Urothelium cell line (cell line): ENCODE data around the gene BCKDHB.
"Not testable (repeated sequence)": the region's sequence is repeated elsewhere in the genome, so short reads cannot be mapped to it uniquely, and the experiment has no call there.

ENCODE experiments used
- DNase-seq: peaks from one replicate; pipeline ENCODE4 v3.0.0; 2011; ENCODE audit warnings: low spot score, mixed read lengths
- FAIRE-seq: peaks from 2 replicates; lab custom pipeline; 2011; peaks lifted over from hg19 to GRCh38; lab: Jason Lieb, UNC

BCKDHB gene

DNA sequence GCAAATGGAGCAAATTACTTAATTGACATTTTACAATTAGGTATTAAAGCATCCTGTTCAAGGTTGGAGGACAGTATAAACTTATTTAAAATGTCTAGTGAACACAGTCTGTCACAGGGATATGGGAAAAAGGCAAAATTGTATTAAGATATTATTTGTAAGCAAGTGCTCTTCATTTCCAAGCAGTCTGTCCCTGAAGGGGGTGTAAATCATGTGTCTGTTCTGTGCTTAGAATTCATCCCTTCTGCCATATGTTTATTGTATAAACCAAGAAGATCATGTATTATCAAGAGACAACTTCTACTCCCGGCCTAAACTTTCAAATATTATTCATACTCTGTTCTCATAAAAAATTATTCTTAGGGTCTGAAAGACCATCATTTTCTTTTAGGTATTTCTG is 144.8 kb downstream of the BCKDHB start:
- DNase-seq (no peak), FAIRE-seq (no peak)

- DNase-seq (no peak), FAIRE-seq (no peak)
Measured at GRCh38 chr6:80254716-80255115, 148.2 kb downstream of the BCKDHB start.

DNA sequence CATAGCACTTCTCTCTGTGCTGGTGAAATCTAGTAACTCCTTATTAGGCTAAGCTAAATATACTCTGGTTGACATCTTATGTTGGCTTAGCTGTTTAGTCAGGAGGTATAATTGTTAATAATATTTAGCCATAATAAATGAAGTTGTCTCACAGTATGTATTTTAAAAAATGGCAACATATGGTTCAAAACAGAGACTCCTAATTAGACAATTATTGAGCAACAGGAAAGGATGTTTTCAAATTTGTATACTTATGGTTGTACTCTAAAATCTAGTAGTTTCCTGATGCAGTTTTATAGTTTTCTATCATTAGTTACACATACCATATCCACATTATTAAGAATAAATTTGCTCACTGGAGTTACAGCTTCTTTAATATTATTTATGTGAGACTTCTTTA is 150.2 kb downstream of the BCKDHB start:
- no peak for FAIRE-seq
- no peak for DNase-seq

DNA sequence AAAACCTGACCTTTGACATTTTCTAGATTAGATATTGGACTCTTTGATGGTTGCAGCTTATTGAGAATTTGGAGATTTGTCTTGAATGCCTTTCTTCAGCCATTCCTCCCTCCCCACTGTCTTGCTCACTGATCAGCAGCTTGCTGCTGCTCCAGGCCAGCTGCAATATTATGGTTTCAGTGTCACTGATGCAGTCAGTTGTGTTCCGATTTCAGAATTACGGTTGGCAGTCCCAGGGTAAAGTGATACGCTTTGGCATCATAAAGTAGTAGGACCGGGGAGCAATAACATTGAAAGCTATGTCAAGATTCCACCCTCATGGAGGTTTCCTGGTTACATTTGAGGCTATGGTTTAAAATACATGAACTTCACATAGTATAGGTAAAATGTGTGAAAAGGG is 152.6 kb downstream of the BCKDHB start:
- FAIRE-seq: no peak

DNA sequence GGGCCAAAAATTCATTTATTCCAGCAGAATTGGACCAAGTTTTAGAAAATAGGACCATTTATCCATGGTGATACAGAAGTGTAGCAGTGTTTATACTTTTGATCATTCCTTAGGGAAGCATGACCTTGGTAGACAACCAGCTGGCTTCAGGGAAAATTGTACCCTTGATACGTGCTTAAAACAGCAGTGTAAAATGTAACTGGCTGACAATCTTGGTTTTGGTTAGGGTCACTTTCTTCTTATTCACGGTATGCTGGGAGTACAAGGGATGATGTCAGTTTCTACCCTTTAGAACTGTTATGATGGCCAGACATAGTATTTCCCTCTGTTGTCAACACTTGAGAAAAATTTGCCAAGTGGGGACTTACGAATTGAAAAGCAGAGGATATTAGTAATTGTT is 157.1 kb downstream of the BCKDHB start:
- no peak for DNase-seq
- FAIRE-seq: no peak

More for the DNA sequence above, 152.6 kb downstream of the BCKDHB start:
- DNase-seq: no peak

- DNase-seq (no peak), FAIRE-seq (no peak)
Measured at GRCh38 chr6:80268865-80269730, 162.6 kb downstream of the BCKDHB start.

DNA sequence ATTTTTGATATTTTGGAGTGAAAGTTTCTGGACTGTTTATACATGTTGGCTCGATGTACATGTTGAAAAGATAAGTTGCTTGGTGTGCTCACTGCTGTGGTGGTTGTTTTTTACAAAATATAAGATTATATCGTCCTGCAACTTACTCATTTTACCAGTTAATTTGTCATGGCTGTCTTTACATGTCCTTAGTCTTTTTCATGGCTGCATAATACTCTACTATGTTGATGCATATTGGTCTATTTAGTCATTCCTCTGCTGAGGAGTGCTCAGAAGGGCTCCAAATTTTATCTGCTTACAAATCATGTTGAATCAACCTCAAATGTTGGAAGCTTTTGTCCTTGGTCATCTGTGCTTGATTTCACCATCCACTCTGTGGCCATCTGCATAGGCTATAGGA is 164.6 kb downstream of the BCKDHB start:
- FAIRE-seq (no peak), DNase-seq (no peak)

DNA sequence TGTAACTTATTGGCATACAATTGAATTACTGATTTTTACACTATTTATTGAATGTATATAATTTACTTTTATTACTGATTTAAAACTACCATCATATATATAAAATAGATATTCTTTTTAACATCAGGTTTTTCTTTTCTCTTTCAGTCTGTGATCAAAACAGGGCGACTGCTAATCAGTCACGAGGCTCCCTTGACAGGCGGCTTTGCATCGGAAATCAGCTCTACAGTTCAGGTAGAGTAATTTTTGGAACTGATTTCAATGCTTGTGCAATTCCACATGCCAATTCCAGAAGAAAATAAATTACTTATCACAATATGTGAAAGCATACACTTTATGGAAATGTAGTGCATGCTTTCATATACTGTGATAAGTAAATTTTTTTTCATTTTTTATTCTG is 166.5 kb downstream of the BCKDHB start:
- no peak for DNase-seq
- FAIRE-seq: no peak

GRCh38 chr6:80276861-80277260 is 170.4 kb downstream of the BCKDHB start:
- DNase-seq: no peak

DNA sequence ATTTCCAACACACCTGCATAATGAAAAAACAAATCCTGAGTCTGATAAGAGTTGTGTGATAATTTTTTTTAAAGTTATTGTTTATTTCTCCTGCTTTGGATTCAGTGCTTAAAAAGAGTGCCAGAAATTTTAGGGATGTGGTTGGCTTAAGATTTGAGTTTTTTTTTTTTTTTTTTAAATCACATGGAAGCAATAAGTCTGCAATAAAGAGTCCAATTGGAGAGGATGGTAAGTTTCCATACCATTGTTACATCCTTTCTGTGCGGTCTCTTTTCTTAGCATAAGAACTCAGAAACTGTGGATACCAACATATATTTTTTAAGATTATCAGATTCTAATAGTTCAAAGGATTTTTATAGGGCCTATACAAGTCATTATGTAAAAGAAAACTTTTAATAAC is 171.0 kb downstream of the BCKDHB start:
- DNase-seq: no peak
- no peak for FAIRE-seq

More at GRCh38 chr6:80276861-80277260, 170.4 kb downstream of the BCKDHB start:
- no peak for FAIRE-seq

DNA sequence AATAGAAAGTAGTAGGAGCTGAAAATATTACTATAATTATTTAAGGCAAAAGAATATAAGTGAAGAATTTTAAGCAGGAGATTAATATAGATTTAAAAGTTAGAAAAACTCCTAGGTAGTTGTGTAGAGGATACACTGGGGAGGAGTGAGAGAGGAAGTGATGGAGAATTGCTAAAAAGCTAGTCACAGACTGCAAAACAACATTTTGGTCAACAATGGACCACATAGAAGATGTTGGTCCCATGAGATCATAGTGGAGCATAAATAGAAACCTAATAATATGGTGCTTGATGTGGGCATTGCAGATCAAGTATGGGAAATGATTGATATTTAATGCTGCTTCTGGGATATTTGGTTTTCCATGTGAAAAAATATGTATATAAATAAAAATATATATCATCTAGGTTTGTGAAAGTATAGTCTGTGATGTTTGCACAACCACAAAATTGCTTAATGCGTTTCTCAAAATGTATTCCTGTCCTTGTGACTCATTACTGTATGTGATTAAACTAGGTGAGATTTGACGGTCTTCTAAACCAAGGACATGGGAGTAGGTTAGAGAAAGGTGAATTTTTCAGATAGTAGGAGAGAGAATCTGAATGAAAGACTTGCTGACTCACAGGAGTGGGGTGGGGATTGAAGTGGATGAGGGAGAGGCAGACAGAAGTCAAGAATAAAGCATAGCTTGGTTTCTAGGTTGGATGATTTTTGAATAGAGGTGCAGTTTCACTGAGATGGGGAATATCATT is 174.0 kb downstream of the BCKDHB start:
- DNase-seq (no peak), FAIRE-seq (no peak)

GRCh38 chr6:80282913-80283554 is 176.6 kb downstream of the BCKDHB start:
- DNase-seq: no peak
- FAIRE-seq: no peak

DNA sequence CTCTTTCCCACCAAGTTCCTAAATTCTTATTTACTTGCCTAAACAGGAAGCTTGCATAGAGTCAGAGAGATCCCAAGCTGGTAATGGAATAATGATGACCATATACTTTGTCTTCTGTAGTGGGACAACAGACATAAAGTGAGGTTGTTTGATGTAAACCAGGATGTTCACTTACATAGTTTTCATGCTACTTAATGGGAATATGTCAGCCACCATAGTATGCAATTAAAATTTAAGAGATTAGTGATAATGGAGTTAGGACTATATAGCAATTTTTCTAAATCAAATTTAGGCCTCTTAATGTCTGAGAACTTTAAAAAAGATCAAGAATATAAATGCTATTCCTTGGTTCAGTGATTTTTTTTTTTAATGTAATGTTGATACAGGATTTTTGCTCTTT is 180.6 kb downstream of the BCKDHB start:
- DNase-seq (no peak), FAIRE-seq (no peak)

GRCh38 chr6:80287607-80288006 is 181.1 kb downstream of the BCKDHB start:
- FAIRE-seq: no peak

DNA sequence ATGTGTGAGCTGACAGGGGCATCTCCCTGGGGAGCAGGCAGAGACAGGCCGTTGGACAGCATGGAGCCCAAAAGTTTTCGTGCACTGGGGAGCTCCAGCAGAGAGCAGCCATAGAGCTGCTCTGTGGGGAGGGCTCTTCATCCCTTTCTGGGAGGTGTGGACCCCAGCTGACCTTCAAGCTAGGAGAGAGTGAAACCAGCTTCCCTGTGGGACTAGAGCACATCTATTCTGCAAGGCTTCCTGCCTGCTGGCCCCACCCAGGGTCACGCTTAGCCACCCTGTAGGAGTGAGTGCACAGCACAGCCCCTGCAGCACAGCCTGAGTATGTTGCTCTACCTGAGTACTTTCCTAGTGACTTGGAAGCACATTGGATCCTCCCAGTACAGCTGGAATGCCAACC is 183.3 kb downstream of the BCKDHB start:
- no peak for FAIRE-seq
- DNase-seq: no peak

More at GRCh38 chr6:80287607-80288006, 181.1 kb downstream of the BCKDHB start:
- DNase-seq: no peak

GRCh38 chr6:80294531-80294930 is 188.1 kb downstream of the BCKDHB start:
- DNase-seq, FAIRE-seq: not testable (repeated sequence)

GRCh38 chr6:80302716-80303115 is 196.2 kb downstream of the BCKDHB start:
- FAIRE-seq (no peak), DNase-seq (no peak)

GRCh38 chr6:80304014-80304413 is 197.5 kb downstream of the BCKDHB start:
- DNase-seq (no peak), FAIRE-seq (no peak)

- no peak for DNase-seq
- FAIRE-seq: no peak
Measured at GRCh38 chr6:80314531-80314930, 208.1 kb downstream of the BCKDHB start.

- no peak for FAIRE-seq
- DNase-seq: no peak
Measured at GRCh38 chr6:80316686-80317231, 210.3 kb downstream of the BCKDHB start.

- no peak for DNase-seq
- FAIRE-seq: no peak
Measured at GRCh38 chr6:80319196-80319595, 212.7 kb downstream of the BCKDHB start.
